ENCODE measurements around the gene SRF. TPM values are rescaled to one million over a fixed set of nuclear protein-coding genes. Genes with fewer than 3 reads are reported as not detected.

SRF gene
- total and polyA plus RNA-seq, 2 donors (not counting 1 experiment from before 2014, with no cell fraction given), result 21.7 to 22.7 TPM

- H3K4me1 Mint-ChIP-seq, result peaks cover 43% of the 10 kb centered on the region
Observed at GRCh38 chr6:43170417-43170930, 595 bp upstream of the SRF start.

More at GRCh38 chr6:43170417-43170930, 595 bp upstream of the SRF start:
- Mint-ChIP-seq H3K27me3 (no peaks in the 10 kb centered on the region), H3K9me3 (ENCODE audit: insufficient read depth) (no peaks in the 10 kb centered on the region), H3K27ac (peak overlapping the region; percentile 92), H3K4me3 (peak overlapping the region; percentile 92)
- H2AFZ ChIP-seq (ENCODE audit: insufficient read depth, low read depth, low read length, poor library complexity, severe bottlenecking), result peak overlapping the region; percentile 95
- H3K4me3 ChIP-seq (ENCODE audit: control extremely low read depth in 1 of 5, extremely low read depth in 1 of 5, insufficient read depth in 1 of 5, low read depth in 2 of 5, low read length in 4 of 5), result peak overlapping the region; percentile 64 to 90 (median 66)
- H3K4me2 ChIP-seq (replicated peaks; ENCODE audit: low read depth, low read length, poor library complexity, severe bottlenecking), result peak overlapping the region; percentile 94
- TF ChIP-seq EZH2 (IDR thresholded peaks at IDR 0.05; ENCODE audit: borderline replicate concordance, insufficient read depth, low read depth, low read length, poor library complexity, severe bottlenecking), result no peak
- TF ChIP-seq CTCF (IDR thresholded peaks at IDR 0.05), result no peak
- ChIA-PET POLR2A (no interaction called here), CTCF (interaction anchor here (0.6 to 0.9 kb wide), 2 partner anchors 10 to 422 kb away, joined by 3 to 6 read pairs; no protein-coding TSS in a partner anchor)
- peaks cover 0 to 7% (median 0%) of the 10 kb centered on the region in 3 donors for H3K9me3 ChIP-seq (ENCODE audit: control extremely low read depth in 1 of 3, control insufficient read depth in 2 of 3, insufficient read depth in 1 of 3, low read length in 2 of 3)
- peaks cover 34 to 44% of the 10 kb centered on the region in 2 donors for H3K4me1 ChIP-seq (ENCODE audit: control insufficient read depth in 2 of 2, insufficient read depth in 2 of 2, low read length in 2 of 2)
- H4K20me1 ChIP-seq (ENCODE audit: control insufficient read depth, insufficient read depth, low read length, poor library complexity, severe bottlenecking), result peaks cover 23% of the 10 kb centered on the region
- peak overlapping the region; percentile 77 for H3K9ac ChIP-seq (ENCODE audit: low read length)
- peaks cover 0 to 4% of the 10 kb centered on the region in 2 experiments for H3K36me3 ChIP-seq (replicated peaks in 1 of 2; ENCODE audit: control extremely low read depth in 1 of 2, control insufficient read depth in 1 of 2, extremely low read depth in 1 of 2, insufficient read depth in 2 of 2, low read length in 1 of 2)
- peaks cover 13% of the 10 kb centered on the region for H3K79me2 ChIP-seq (ENCODE audit: control insufficient read depth, insufficient read depth, low read length)
- ATAC-seq (ENCODE audit: low read depth) (no peak), DNase-seq (no peak)
- peaks cover 0 to 2% (median 0%) of the 10 kb centered on the region in 4 experiments for H3K27me3 ChIP-seq (replicated peaks in 1 of 4; ENCODE audit: control extremely low read depth in 1 of 4, control insufficient read depth in 3 of 4, insufficient read depth in 4 of 4, low read length in 3 of 4)
- peak overlapping the region; percentile 59 to 90 for H3K27ac ChIP-seq (ENCODE audit: low read length in 2 of 2)
- WGBS (ENCODE audit: insufficient coverage), result 0% methylated on average over 4 of the region's 18 CpGs
- intact Hi-C loops (cut with micrococcal nuclease), result loop anchor here (2.0 to 5.0 kb wide), 7 partner anchors 198 to 1092 kb away; partner anchors contain the start of genes ABCC10, POLH, POLR1C and XPO5

Data from B cell (primary cell).